Cardiac septum (tissue), 1 donor: ENCODE measurements around the gene DNAJC24. TPM values are rescaled to one million over a fixed set of nuclear protein-coding genes. Genes with fewer than 3 reads are reported as not detected.

Experiments used
- DNase-seq: peaks from one replicate; pipeline ENCODE4 v3.0.0-alpha.2; 2020; ENCODE audit warnings: low spot score
- intact Hi-C: fragments of 100-400 bp; cut with DNase I; formaldehyde crosslinking; loops from one replicate; pipeline ENCODE4 v1.14.0; 2022
- total RNA-seq: library from RNA; stranded (reverse); fragmentation: NEBNext Ultra II Directional; extraction: Animal tissue kit (Norgen Biotek cat#: 25700); gene quantifications from one replicate; pipeline ENCODE4 v1.2.1, GENCODE V29; 2021
- donor health status: DM: no; HTN: no; CAD: no.

The DNAJC24 gene
- total RNA-seq, 1 donor from 2014 or later = 12.6 TPM

- intact Hi-C loops = no loop called here
- no peak for DNase-seq
Measured at GRCh38 chr11:31408201-31408600, 38.5 kb downstream of the DNAJC24 start.

GRCh38 chr11:31412946-31413345 lies 43.3 kb downstream of the DNAJC24 start:
- intact Hi-C loops = no loop called here
- no peak for DNase-seq

- DNase-seq = no peak
- intact Hi-C loops = no loop called here
Measured at GRCh38 chr11:31414338-31414737, 44.7 kb downstream of the DNAJC24 start.

GRCh38 chr11:31415435-31415834 lies 45.8 kb downstream of the DNAJC24 start:
- intact Hi-C loops = no loop called here
- no peak for DNase-seq

GRCh38 chr11:31417357-31417756 lies 47.7 kb downstream of the DNAJC24 start:
- DNase-seq = no peak
- intact Hi-C loops = no loop called here

- intact Hi-C loops = no loop called here
- DNase-seq = no peak
Measured at GRCh38 chr11:31417816-31418215, 48.2 kb downstream of the DNAJC24 start.

- intact Hi-C loops = no loop called here
- DNase-seq = no peak
Measured at GRCh38 chr11:31419138-31419537, 49.5 kb downstream of the DNAJC24 start.

GRCh38 chr11:31419669-31420068 lies 50.0 kb downstream of the DNAJC24 start:
- intact Hi-C loops = no loop called here
- no peak for DNase-seq

GRCh38 chr11:31421820-31422219 lies 52.2 kb downstream of the DNAJC24 start:
- intact Hi-C loops = no loop called here
- no peak for DNase-seq

- intact Hi-C loops = no loop called here
Measured at GRCh38 chr11:31422703-31423102, 53.0 kb downstream of the DNAJC24 start.

GRCh38 chr11:31424652-31425051 lies 55.0 kb downstream of the DNAJC24 start:
- intact Hi-C loops = no loop called here
- DNase-seq = no peak

More at GRCh38 chr11:31422703-31423102, 53.0 kb downstream of the DNAJC24 start:
- no peak for DNase-seq

- DNase-seq = no peak
- intact Hi-C loops = no loop called here
Measured at GRCh38 chr11:31433851-31434250, 64.2 kb downstream of the DNAJC24 start.

GRCh38 chr11:31437742-31438435 lies 68.2 kb downstream of the DNAJC24 start:
- intact Hi-C loops = no loop called here
- no peak for DNase-seq

- DNase-seq = no peak
- intact Hi-C loops = no loop called here
Measured at GRCh38 chr11:31441296-31441695, 71.6 kb downstream of the DNAJC24 start.

GRCh38 chr11:31442086-31442485 lies 72.4 kb downstream of the DNAJC24 start:
- no peak for DNase-seq
- intact Hi-C loops = no loop called here

GRCh38 chr11:31443802-31444201 lies 74.1 kb downstream of the DNAJC24 start:
- intact Hi-C loops = no loop called here

GRCh38 chr11:31445621-31446020 lies 76.0 kb downstream of the DNAJC24 start:
- DNase-seq = no peak
- intact Hi-C loops = no loop called here

More at GRCh38 chr11:31443802-31444201, 74.1 kb downstream of the DNAJC24 start:
- DNase-seq = no peak

- intact Hi-C loops = no loop called here
- DNase-seq = no peak
Measured at GRCh38 chr11:31449040-31449439, 79.4 kb downstream of the DNAJC24 start.

- intact Hi-C loops = no loop called here
- no peak for DNase-seq
Measured at GRCh38 chr11:31450841-31451240, 81.2 kb downstream of the DNAJC24 start.

GRCh38 chr11:31455177-31455576 lies 85.5 kb downstream of the DNAJC24 start:
- intact Hi-C loops = no loop called here
- no peak for DNase-seq

GRCh38 chr11:31464436-31464835 lies 94.8 kb downstream of the DNAJC24 start:
- DNase-seq = no peak
- intact Hi-C loops = no loop called here

GRCh38 chr11:31474083-31474482 lies 104.4 kb downstream of the DNAJC24 start:
- no peak for DNase-seq
- intact Hi-C loops = no loop called here
